Measurements from ENCODE around the gene EFCAB11. TPM values are rescaled to one million over a fixed set of nuclear protein-coding genes. Genes with fewer than 3 reads are reported as not detected.

EFCAB11 gene
- total and polyA plus RNA-seq, 2 of the 8 experiments (the other 6 are each of a cell fraction or from before 2014, with no cell fraction given), result 6.8 to 12.8 TPM

- TF ChIP-seq SIN3A (conservative IDR thresholded peaks at IDR 0.05 in 1 of 2, IDR thresholded peaks at IDR 0.05 in 1 of 2; ENCODE audit: low read depth in 1 of 2, low read length in 2 of 2) (no peak), CEBPB (IDR thresholded peaks at IDR 0.05; ENCODE audit: low read depth, low read length) (no peak), POLR2AphosphoS5 (IDR thresholded peaks at IDR 0.05; ENCODE audit: low read depth, low read length) (no peak), BRCA1 (IDR thresholded peaks at IDR 0.05; ENCODE audit: low read depth, low read length) (no peak)
These were observed 130.8 kb downstream of the EFCAB11 start (continued) for GRCh38 chr14:89823743-89824142.
